H9 (cell line): Measurements from ENCODE around the gene THSD4. TPM values are rescaled to one million over a fixed set of nuclear protein-coding genes. Genes with fewer than 3 reads are reported as not detected.

Experiments used
- DNase-seq: peaks from one replicate; pipeline ENCODE4 v3.0.0-alpha.2; 2017
- H2AFZ ChIP-seq: one replicate; pipeline ENCODE4 v1.6.1; 2013; ENCODE audit warnings: mild to moderate bottlenecking, low read length, control low read depth, moderate library complexity
- H2AK5ac ChIP-seq: 2 replicates; pipeline ENCODE4 v1.6.1; 2013; ENCODE audit warnings: low read length, control low read depth, mixed read lengths; ENCODE audit not compliant: insufficient read length
- H2BK120ac ChIP-seq: one replicate; pipeline ENCODE4 v1.6.1; 2013; ENCODE audit warnings: low read depth, mild to moderate bottlenecking, low read length, control low read depth, inconsistent platforms; ENCODE audit not compliant: poor library complexity, severe bottlenecking
- H2BK12ac ChIP-seq: 2 replicates; pipeline ENCODE4 v1.6.1; 2013; ENCODE audit warnings: low read length, control low read depth, mixed read lengths, low read depth; ENCODE audit not compliant: insufficient read length
- H2BK15ac ChIP-seq: 2 replicates; pipeline ENCODE4 v1.6.1; 2013; ENCODE audit warnings: low read depth, low read length, control low read depth
- H2BK20ac ChIP-seq: one replicate; pipeline ENCODE4 v1.6.1; 2013; ENCODE audit warnings: low read depth, mild to moderate bottlenecking, low read length, control low read depth, inconsistent platforms; ENCODE audit not compliant: poor library complexity, severe bottlenecking
- H2BK5ac ChIP-seq: 2 replicates; pipeline ENCODE4 v1.6.1; 2013; ENCODE audit warnings: low read length, control low read depth, mixed read lengths; ENCODE audit not compliant: insufficient read length
- H3K14ac ChIP-seq: 2 replicates; pipeline ENCODE4 v1.6.1; 2013; ENCODE audit warnings: low read length, control low read depth; ENCODE audit not compliant: insufficient read depth
- H3K18ac ChIP-seq: 2 replicates; pipeline ENCODE4 v1.6.1; 2013; ENCODE audit warnings: low read depth, mild to moderate bottlenecking, mixed read lengths, low read length, control low read depth; ENCODE audit not compliant: insufficient read length
- H3K23ac ChIP-seq: 2 replicates; pipeline ENCODE4 v1.6.1; 2013; ENCODE audit warnings: low read length, control low read depth, mixed read lengths, low read depth; ENCODE audit not compliant: insufficient read length
- H3K23me2 ChIP-seq: 2 replicates; pipeline ENCODE4 v1.6.1; 2013; ENCODE audit warnings: low read depth, mild to moderate bottlenecking, mixed read lengths, low read length, control low read depth; ENCODE audit not compliant: insufficient read length, poor library complexity, severe bottlenecking
- H3K27ac ChIP-seq: 2 replicates; pipeline ENCODE4 v1.5.1; 2013; ENCODE audit warnings: low read length, control low read depth, mixed read lengths, low read depth; ENCODE audit not compliant: insufficient read length
- H3K27me3 ChIP-seq: 2 replicates; pipeline ENCODE4 v1.6.1; 2013; ENCODE audit warnings: low read length, control low read depth, inconsistent platforms; ENCODE audit not compliant: insufficient read depth
- H3K4ac ChIP-seq: 2 replicates; pipeline ENCODE4 v1.6.1; 2013; ENCODE audit warnings: low read depth, mild to moderate bottlenecking, control low read depth, inconsistent platforms, low read length, moderate library complexity
- H3K4me1 ChIP-seq: 2 replicates; pipeline ENCODE4 v1.6.1; 2013; ENCODE audit warnings: low read length, control low read depth, inconsistent platforms; ENCODE audit not compliant: insufficient read depth
- H3K4me2 ChIP-seq: 2 replicates; pipeline ENCODE4 v1.6.1; 2013; ENCODE audit warnings: low read length, control low read depth, mixed read lengths; ENCODE audit not compliant: insufficient read length, insufficient read depth
- H3K56ac ChIP-seq: 2 replicates; pipeline ENCODE4 v1.6.1; 2013; ENCODE audit warnings: low read depth, mild to moderate bottlenecking, mixed read lengths, low read length, control low read depth; ENCODE audit not compliant: insufficient read length
- H3K79me1 ChIP-seq: 2 replicates; pipeline ENCODE4 v1.6.1; 2013; ENCODE audit warnings: low read depth, mild to moderate bottlenecking, moderate library complexity, low read length, control low read depth, inconsistent platforms; ENCODE audit not compliant: insufficient read depth, poor library complexity, severe bottlenecking
- H3K79me2 ChIP-seq: 2 replicates; pipeline ENCODE4 v1.6.1; 2013; ENCODE audit warnings: low read length, control low read depth, inconsistent platforms; ENCODE audit not compliant: insufficient read depth
- H3K9ac ChIP-seq: 2 replicates; pipeline ENCODE4 v1.6.1; 2013; ENCODE audit warnings: low read length, control low read depth, mixed read lengths; ENCODE audit not compliant: insufficient read length; ENCODE audit errors: extremely low read depth
- H3K9me3 ChIP-seq: one replicate; pipeline ENCODE4 v1.6.1; 2013; ENCODE audit warnings: low read depth, low read length, inconsistent platforms; ENCODE audit not compliant: control insufficient read depth
- H3T11ph ChIP-seq: one replicate; pipeline ENCODE4 v1.6.1; 2013; ENCODE audit warnings: mild to moderate bottlenecking, low read length, control low read depth, inconsistent platforms
- H4K20me1 ChIP-seq: one replicate; pipeline ENCODE4 v1.6.1; 2013; ENCODE audit not compliant: control insufficient read depth, insufficient read length, insufficient read depth
- H4K5ac ChIP-seq: 2 replicates; pipeline ENCODE4 v1.6.1; 2013; ENCODE audit warnings: low read depth, mild to moderate bottlenecking, mixed read lengths, low read length, control low read depth; ENCODE audit not compliant: insufficient read length
- H4K8ac ChIP-seq: replicated peaks from 2 replicates; pipeline ENCODE4 v1.6.1; 2013; ENCODE audit warnings: low read length, control low read depth, mixed read lengths, low read depth; ENCODE audit not compliant: insufficient read length
- H4K91ac ChIP-seq: 2 replicates; pipeline ENCODE4 v1.6.1; 2013; ENCODE audit warnings: low read depth, mild to moderate bottlenecking, moderate library complexity, mixed read lengths, low read length, control low read depth; ENCODE audit not compliant: insufficient read length
- H3K27ac Mint-ChIP-seq, 3 experiments: 2 replicates in 2 of 3; 3 replicates in 1 of 3; pipeline ENCODE4 v1.8.0; 2020 to 2021; ENCODE audit warnings: mixed read lengths in 3 of 3, mild to moderate bottlenecking in 1 of 3, moderate library complexity in 1 of 3
- H3K27me3 Mint-ChIP-seq: 2 replicates; pipeline ENCODE4 v1.8.0; 2021; ENCODE audit warnings: low read depth, mild to moderate bottlenecking, moderate library complexity, mixed read lengths
- H3K36me3 Mint-ChIP-seq, 3 experiments: 2 replicates in 2 of 3; 3 replicates in 1 of 3; pipeline ENCODE4 v1.8.0; 2020 to 2021; ENCODE audit warnings: low read depth in 3 of 3, mixed read lengths in 3 of 3; ENCODE audit not compliant: insufficient read depth in 1 of 3
- H3K4me1 Mint-ChIP-seq, 2 experiments: 2 replicates each; pipeline ENCODE4 v1.8.0; 2020; ENCODE audit warnings: mixed read lengths in 2 of 2
- H3K4me3 Mint-ChIP-seq, 2 experiments: 2 replicates in 1 of 2; 3 replicates in 1 of 2; pipeline ENCODE4 v1.8.0; 2020 to 2021; ENCODE audit warnings: mild to moderate bottlenecking in 2 of 2, mixed read lengths in 2 of 2, moderate library complexity in 1 of 2
- H3K9me3 Mint-ChIP-seq, 2 experiments: 2 replicates in 1 of 2; 3 replicates in 1 of 2; pipeline ENCODE4 v1.8.0; 2020; ENCODE audit warnings: mild to moderate bottlenecking in 2 of 2, mixed read lengths in 2 of 2, moderate library complexity in 1 of 2
- WGBS: extraction: QIAGEN DNeasy Blood & Tissue Kit; methylation state at CpG from one replicate; pipeline ENCODE4 v1.1.7; 2013; ENCODE audit warnings: missing lambda C conversion rate, low lambda C conversion rate, mixed read lengths; ENCODE audit not compliant: insufficient read length; ENCODE audit errors: extremely low coverage; 5-methylcytosine and 5-hydroxymethylcytosine counted together
- total RNA-seq: library from RNA; stranded (reverse); gene quantifications from 2 replicates; pipeline ENCODE4 v1.2.1, GENCODE V29; 2021
- TF ChIP-seq, protein P1 (sequence below): fragments of 200-600 bp; sonication (generic); conservative IDR thresholded peaks from 3 replicates; pipeline ENCODE4 v1.8.0; 2021; ENCODE audit warnings: antibody characterized with exemption, mild to moderate bottlenecking

Gene THSD4
- total RNA-seq, 1 experiment from 2014 or later: 5.5 TPM

DNA sequence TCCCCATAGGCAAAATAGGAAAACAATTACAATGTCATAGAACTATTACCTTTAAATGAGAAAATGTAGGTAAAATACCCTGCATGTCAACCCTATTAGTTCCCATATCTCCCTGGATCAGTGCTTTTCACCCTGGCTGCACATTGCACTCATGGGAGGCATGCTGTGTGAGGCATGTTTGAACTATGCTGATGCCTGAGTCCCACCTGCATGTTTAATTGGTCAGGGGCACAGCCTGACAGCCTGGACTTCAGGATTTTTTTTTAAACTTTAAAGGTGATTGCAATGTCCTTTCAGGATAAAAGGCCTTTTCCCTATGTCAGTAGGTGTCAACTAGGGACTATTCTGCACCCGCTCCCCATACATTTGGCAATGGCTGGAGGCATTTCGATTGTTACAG lies 559.1 kb downstream of the THSD4 start:
- H3K27ac Mint-ChIP-seq: no peak overlapping the region

More for the DNA sequence above, 559.1 kb downstream of the THSD4 start:
- Histone ChIP-seq H3K18ac (no peak overlapping the region), H2BK15ac (no peak overlapping the region), H4K8ac (no peak overlapping the region), H3T11ph (no peak overlapping the region), H3K23ac (no peak overlapping the region), H4K20me1 (no peaks in the 10 kb centered on the region), H2BK120ac (no peak overlapping the region), H3K79me2 (no peaks in the 10 kb centered on the region), H2AFZ (no peak overlapping the region), H3K27ac (no peak overlapping the region), H4K91ac (no peak overlapping the region), H2BK12ac (no peak overlapping the region), H3K4me1 (peaks cover 12% of the 10 kb centered on the region), H3K56ac (no peak overlapping the region), H3K4me2 (no peak overlapping the region), H4K5ac (no peak overlapping the region), H3K27me3 (no peaks in the 10 kb centered on the region), H3K9me3 (no peaks in the 10 kb centered on the region), H2BK5ac (no peak overlapping the region), H3K79me1 (no peaks in the 10 kb centered on the region), H3K14ac (no peak overlapping the region), H3K4ac (no peak overlapping the region), H2BK20ac (no peak overlapping the region), H3K23me2 (no peaks in the 10 kb centered on the region), H3K9ac (no peak overlapping the region), H2AK5ac (no peak overlapping the region)
- H3K9me3 Mint-ChIP-seq: no peaks in the 10 kb centered on the region; a peak in 1 of 5 replicates
- H3K36me3 Mint-ChIP-seq: no peaks in the 10 kb centered on the region
- H3K4me3 Mint-ChIP-seq: no peak overlapping the region
- DNase-seq: no peak
- H3K4me1 Mint-ChIP-seq: peaks cover 26 to 34% of the 10 kb centered on the region in 2 experiments
- no CpG with 5 or more reads among the region's 2 CpGs for WGBS
- H3K27me3 Mint-ChIP-seq: peaks cover 3% of the 10 kb centered on the region; the same call in 1 of the 2 replicates
- TF ChIP-seq, protein P1, sequence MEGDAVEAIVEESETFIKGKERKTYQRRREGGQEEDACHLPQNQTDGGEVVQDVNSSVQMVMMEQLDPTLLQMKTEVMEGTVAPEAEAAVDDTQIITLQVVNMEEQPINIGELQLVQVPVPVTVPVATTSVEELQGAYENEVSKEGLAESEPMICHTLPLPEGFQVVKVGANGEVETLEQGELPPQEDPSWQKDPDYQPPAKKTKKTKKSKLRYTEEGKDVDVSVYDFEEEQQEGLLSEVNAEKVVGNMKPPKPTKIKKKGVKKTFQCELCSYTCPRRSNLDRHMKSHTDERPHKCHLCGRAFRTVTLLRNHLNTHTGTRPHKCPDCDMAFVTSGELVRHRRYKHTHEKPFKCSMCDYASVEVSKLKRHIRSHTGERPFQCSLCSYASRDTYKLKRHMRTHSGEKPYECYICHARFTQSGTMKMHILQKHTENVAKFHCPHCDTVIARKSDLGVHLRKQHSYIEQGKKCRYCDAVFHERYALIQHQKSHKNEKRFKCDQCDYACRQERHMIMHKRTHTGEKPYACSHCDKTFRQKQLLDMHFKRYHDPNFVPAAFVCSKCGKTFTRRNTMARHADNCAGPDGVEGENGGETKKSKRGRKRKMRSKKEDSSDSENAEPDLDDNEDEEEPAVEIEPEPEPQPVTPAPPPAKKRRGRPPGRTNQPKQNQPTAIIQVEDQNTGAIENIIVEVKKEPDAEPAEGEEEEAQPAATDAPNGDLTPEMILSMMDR: no peak
